ENCODE data around the gene FAM180A. TPM values are rescaled to one million over a fixed set of nuclear protein-coding genes. Genes with fewer than 3 reads are reported as not detected.

Gene FAM180A
- total RNA-seq, 4 donors from 2014 or later = 2.3 to 5.8 (median 4.9) TPM

DNA sequence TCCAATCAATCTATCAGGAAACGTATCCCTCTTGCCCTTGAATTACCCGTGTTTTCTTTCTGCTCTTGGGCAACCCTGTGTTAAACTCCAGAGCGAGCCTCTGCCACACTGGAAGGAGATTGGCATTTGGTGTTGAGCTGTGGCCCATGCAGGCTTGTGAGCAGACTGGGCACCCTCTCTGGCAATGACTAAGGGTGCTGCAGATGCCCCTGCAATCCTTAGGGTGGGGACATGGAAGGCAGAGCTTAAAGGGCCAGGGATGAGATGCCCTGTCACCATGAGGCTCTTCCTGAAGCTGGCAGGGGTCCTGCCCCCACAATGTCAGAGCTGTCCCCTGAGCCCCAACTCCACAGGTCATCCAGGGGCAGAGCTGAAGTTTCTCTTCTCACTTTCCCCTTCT, 19.5 kb upstream of the FAM180A start:
- H3K27me3 ChIP-seq = no peaks in the 10 kb centered on the region
- no peaks in the 10 kb centered on the region for H3K36me3 ChIP-seq
- no peak overlapping the region for H3K4me3 ChIP-seq
- 71% methylated on average over 3 of the region's 3 CpGs for WGBS
- H3K4me1 ChIP-seq = peaks cover 5% of the 10 kb centered on the region
- DNase-seq (ENCODE audit: low spot score in 2 of 2) = no peak
- no peak overlapping the region for H3K27ac ChIP-seq
- H3K9me3 ChIP-seq = no peaks in the 10 kb centered on the region
- TF ChIP-seq EP300 (IDR thresholded peaks at IDR 0.05) = no peak
- TF ChIP-seq, protein P1, sequence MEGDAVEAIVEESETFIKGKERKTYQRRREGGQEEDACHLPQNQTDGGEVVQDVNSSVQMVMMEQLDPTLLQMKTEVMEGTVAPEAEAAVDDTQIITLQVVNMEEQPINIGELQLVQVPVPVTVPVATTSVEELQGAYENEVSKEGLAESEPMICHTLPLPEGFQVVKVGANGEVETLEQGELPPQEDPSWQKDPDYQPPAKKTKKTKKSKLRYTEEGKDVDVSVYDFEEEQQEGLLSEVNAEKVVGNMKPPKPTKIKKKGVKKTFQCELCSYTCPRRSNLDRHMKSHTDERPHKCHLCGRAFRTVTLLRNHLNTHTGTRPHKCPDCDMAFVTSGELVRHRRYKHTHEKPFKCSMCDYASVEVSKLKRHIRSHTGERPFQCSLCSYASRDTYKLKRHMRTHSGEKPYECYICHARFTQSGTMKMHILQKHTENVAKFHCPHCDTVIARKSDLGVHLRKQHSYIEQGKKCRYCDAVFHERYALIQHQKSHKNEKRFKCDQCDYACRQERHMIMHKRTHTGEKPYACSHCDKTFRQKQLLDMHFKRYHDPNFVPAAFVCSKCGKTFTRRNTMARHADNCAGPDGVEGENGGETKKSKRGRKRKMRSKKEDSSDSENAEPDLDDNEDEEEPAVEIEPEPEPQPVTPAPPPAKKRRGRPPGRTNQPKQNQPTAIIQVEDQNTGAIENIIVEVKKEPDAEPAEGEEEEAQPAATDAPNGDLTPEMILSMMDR (IDR thresholded peaks at IDR 0.05) = no peak
- no peak for TF ChIP-seq POLR2A (IDR thresholded peaks at IDR 0.05)
- TF ChIP-seq POLR2AphosphoS5 (IDR thresholded peaks at IDR 0.05) = no peak

DNA sequence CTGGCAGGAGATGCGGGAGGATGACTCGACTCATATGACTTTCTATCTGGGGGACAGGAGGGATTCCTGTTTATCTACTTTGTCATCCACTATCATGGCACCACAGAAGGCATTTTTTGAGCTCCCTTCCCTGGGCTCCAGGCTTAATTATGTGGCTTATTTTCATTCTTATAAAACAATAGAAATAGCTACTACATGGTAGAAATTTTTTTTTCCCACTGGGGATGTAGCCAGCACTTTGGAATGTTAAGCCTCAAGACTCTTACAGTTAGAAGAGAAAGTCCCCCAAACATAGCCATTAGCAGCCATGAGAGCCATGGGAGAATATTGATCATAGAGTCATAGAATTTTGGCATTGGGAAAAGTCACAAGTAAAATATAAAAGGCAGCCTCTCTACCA, 14.6 kb upstream of the FAM180A start:
- Histone ChIP-seq H3K36me3 (no peaks in the 10 kb centered on the region), H3K4me3 (no peak overlapping the region), H3K27ac (no peak overlapping the region), H3K4me1 (peaks cover 15% of the 10 kb centered on the region), H3K27me3 (no peaks in the 10 kb centered on the region), H3K9me3 (no peaks in the 10 kb centered on the region)
- no peak for DNase-seq (ENCODE audit: low spot score in 2 of 2)
- 57% methylated on average over 2 of the region's 2 CpGs for WGBS
- TF ChIP-seq POLR2AphosphoS5 (IDR thresholded peaks at IDR 0.05) (no peak), POLR2A (IDR thresholded peaks at IDR 0.05) (no peak), EP300 (IDR thresholded peaks at IDR 0.05) (no peak)
- TF ChIP-seq, protein P1 (IDR thresholded peaks at IDR 0.05) = no peak

DNA sequence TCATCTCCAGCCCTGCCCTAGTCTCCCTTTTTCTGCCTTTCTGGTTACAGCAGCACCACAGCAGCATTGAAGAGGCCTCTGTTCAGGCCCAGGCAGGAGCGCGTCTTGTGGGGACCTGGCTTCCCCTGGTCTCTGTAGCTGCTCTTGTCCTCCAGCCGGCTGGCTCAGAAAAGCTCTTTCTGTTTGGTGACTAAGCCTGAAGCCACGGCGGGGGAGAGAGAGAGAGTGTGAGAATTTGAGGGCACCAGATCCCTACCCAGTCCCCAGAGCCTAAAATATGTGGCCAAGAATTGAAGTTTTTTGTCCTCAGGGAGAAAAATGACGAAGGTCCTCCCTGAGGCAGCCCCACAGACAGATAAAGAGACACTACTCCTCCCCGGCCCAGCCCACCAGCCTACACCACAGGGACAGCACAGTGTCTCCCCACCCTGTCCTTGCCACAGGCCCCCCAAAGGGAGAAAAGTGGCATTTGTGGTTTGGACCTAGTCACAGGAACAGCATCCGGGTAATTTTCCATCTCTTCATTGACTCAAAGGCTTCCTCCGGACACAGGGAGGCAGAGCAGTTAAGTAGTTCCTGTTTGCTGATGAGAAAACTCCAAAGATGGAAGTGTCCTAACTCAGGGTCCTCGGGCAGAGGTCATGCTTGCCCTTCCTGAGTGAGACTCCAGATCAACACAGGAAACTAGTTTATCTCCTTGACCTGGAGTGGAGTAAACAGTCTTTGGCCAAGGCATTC, 13.3 kb upstream of the FAM180A start:
- WGBS = 29% methylated on average over 10 of the region's 10 CpGs
- DNase-seq (ENCODE audit: low spot score in 2 of 2) = no peak
- Histone ChIP-seq H3K4me1 (peaks cover 19% of the 10 kb centered on the region), H3K36me3 (no peaks in the 10 kb centered on the region), H3K27me3 (no peaks in the 10 kb centered on the region), H3K4me3 (no peak overlapping the region), H3K27ac (peak overlapping the region; percentile 45), H3K9me3 (no peaks in the 10 kb centered on the region)
- no peak for TF ChIP-seq POLR2AphosphoS5 (IDR thresholded peaks at IDR 0.05)
- no peak for TF ChIP-seq POLR2A (IDR thresholded peaks at IDR 0.05)
- TF ChIP-seq, protein P1 (IDR thresholded peaks at IDR 0.05) = no peak
- TF ChIP-seq EP300 (IDR thresholded peaks at IDR 0.05) = no peak

DNA sequence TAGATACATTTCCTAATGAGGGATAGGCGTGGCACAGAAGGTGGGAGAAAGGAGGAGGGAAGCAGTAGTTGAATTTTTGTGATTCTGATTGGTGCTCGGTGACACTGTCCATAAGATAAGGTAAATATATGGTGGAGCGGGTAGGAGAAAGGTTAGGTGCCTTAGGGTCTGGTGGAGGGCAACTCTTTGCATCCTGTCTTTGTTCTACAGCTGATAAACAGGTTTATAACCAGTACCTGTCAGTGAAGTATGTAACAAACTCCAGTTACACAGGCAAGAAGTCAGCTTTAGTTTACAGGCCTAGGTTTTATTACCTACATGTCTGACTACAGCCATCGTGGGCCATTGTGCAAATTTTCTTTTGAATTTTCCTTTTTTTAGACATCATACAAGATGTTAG, 10.9 kb upstream of the FAM180A start:
- DNase-seq (ENCODE audit: low spot score in 2 of 2) = no peak
- WGBS = 80% methylated on average over 4 of the region's 4 CpGs
- Histone ChIP-seq H3K9me3 (no peaks in the 10 kb centered on the region), H3K27me3 (no peaks in the 10 kb centered on the region), H3K4me1 (peaks cover 19% of the 10 kb centered on the region), H3K36me3 (no peaks in the 10 kb centered on the region), H3K4me3 (no peak overlapping the region), H3K27ac (no peak overlapping the region)
- TF ChIP-seq POLR2AphosphoS5 (IDR thresholded peaks at IDR 0.05) (no peak), EP300 (IDR thresholded peaks at IDR 0.05) (no peak)
- TF ChIP-seq, protein P1 (IDR thresholded peaks at IDR 0.05) = no peak

DNA sequence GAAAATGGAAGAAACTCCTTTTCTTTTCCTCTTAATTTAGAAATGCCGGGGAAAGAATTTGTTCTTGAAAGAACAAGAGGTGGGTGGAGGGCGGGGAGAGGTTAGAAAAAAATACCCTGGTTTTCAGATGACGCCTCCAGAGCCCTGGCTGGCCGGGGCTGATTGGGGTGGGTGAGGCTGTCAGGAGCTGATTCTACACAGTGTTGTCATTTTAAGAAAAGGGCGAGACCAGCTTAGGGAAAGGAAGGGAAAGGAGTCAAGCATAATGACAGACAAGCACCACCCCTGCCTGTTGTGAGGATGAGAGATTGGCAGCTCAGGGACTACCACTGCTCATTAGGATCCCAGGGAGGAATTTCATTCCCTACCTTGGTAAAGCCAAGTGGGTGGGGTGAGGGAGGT, 9.9 kb upstream of the FAM180A start:
- WGBS = 15% methylated on average over 5 of the region's 5 CpGs
- Histone ChIP-seq H3K27me3 (no peaks in the 10 kb centered on the region), H3K27ac (peak overlapping the region; percentile 71), H3K4me1 (peaks cover 19% of the 10 kb centered on the region), H3K4me3 (peak overlapping the region; percentile 31), H3K9me3 (no peaks in the 10 kb centered on the region), H3K36me3 (no peaks in the 10 kb centered on the region)
- no peak for DNase-seq (ENCODE audit: low spot score in 2 of 2)
- TF ChIP-seq POLR2AphosphoS5 (IDR thresholded peaks at IDR 0.05) = no peak
- TF ChIP-seq, protein P1 (IDR thresholded peaks at IDR 0.05) = no peak
- no peak for TF ChIP-seq EP300 (IDR thresholded peaks at IDR 0.05)
- TF ChIP-seq POLR2A (IDR thresholded peaks at IDR 0.05) = no peak
